Measurements from ENCODE around the gene SLC22A23.

The SLC22A23 gene

DNA sequence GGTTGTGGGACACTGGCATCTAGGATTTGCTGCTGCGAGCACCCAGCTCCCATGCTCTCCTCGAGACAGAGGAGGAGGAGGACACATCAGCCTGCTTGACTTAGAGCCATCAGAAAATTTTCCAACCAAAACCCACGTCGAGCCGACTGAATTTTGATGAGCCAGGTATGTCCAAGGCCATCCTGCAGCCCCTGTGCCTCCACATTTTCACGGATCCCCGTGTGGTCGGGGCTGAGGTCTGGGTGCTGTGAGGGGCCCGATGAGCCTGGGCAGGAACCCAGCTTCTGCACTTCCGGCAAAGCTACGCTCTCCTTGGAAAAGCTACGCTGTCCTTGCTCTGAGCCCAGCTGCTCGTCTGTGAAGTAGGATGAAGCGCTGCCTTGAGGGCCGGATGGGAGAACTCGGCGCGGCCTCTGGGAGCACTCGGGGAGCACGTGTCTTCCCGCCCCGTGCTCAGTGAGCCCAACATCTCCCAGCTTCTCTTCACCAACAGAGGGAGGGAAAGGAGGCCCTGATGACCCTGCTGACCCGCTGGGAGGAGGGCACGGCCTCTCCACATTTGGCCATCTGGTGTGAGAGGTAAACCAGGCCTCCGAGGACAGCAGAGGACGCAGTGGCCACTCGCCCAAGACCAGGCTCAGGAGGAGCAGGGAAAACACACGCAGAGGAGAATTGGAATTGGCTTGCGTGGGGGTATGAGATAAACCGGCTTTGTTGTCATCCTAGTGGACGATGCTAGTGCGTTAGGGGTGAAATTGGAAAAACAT is 164.2 kb downstream of the SLC22A23 start:
- no peak overlapping the region for H3K9ac ChIP-seq (ENCODE audit: insufficient read length, low read depth)
- H3K9me3 ChIP-seq (ENCODE audit: insufficient read depth, low read length), result no peaks in the 10 kb centered on the region
- no peaks in the 10 kb centered on the region for H3K27me3 ChIP-seq (ENCODE audit: insufficient read depth, insufficient read length)
- no peak for DNase-seq (ENCODE audit: low read depth, low spot score)
- no peak for TF ChIP-seq SUZ12 (IDR thresholded peaks at IDR 0.05; ENCODE audit: extremely low read depth, insufficient read depth, insufficient read length)
- TF ChIP-seq ZNF274 (IDR thresholded peaks at IDR 0.05; ENCODE audit: low read depth, low read length), result no peak
- no peak for TF ChIP-seq YY1 (IDR thresholded peaks at IDR 0.05; ENCODE audit: insufficient read depth, insufficient read length)
- H3K4me1 ChIP-seq (ENCODE audit: insufficient read depth, insufficient read length), result no peaks in the 10 kb centered on the region
- peaks cover 27% of the 10 kb centered on the region for H3K36me3 ChIP-seq (ENCODE audit: insufficient read depth, insufficient read length, low read length)
- H3K4me3 ChIP-seq (ENCODE audit: insufficient read length, low read depth), result no peak overlapping the region

DNA sequence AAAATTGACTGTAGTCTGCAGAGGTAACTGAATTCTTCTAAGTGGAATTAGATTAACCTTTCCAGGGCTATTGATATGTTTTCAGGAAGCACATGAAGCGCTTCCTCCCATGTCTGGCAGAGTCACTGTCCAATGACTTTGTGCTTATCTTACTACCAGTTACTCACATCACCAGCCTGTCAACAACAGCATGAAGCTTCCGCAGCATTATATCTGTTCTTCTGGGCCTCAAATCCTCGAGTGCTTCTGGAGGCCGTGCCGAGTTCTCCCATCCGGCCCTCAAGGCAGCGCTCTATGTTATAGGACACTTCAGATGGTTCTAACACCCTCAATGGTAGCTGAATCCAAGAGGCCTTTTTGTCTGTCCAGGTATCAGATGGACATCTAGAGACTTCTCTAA is 164.9 kb downstream of the SLC22A23 start:
- TF ChIP-seq SUZ12 (IDR thresholded peaks at IDR 0.05; ENCODE audit: extremely low read depth, insufficient read depth, insufficient read length) (no peak), ZNF274 (IDR thresholded peaks at IDR 0.05; ENCODE audit: low read depth, low read length) (no peak), YY1 (IDR thresholded peaks at IDR 0.05; ENCODE audit: insufficient read depth, insufficient read length) (no peak)

DNA sequence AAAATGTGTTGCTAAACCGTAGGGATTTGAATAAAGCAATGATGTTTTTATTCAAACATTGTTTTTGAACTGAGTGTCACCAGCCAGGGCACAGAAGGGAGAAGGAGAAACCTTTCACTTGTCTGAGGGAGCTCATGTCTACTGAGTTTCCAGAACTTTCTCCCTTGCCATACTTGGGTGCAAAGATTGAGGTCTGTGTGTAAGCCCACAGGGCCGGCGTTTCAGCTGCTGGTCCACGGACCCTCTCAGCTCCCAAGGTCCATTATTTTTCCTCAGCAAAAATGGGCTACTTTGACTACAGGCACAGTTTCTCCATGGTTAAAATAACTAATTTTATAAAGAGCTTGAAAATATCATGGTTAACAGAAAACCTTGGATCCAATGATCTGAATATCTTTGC is 165.5 kb downstream of the SLC22A23 start:
- no peak for DNase-seq (ENCODE audit: low read depth, low spot score)
- Histone ChIP-seq H3K9ac (ENCODE audit: insufficient read length, low read depth) (no peak overlapping the region), H3K4me1 (ENCODE audit: insufficient read depth, insufficient read length) (no peaks in the 10 kb centered on the region), H3K4me3 (ENCODE audit: insufficient read length, low read depth) (no peak overlapping the region), H3K36me3 (ENCODE audit: insufficient read depth, insufficient read length, low read length) (peaks cover 22% of the 10 kb centered on the region), H3K27me3 (ENCODE audit: insufficient read depth, insufficient read length) (no peaks in the 10 kb centered on the region), H3K9me3 (ENCODE audit: insufficient read depth, low read length) (no peaks in the 10 kb centered on the region)
- TF ChIP-seq YY1 (IDR thresholded peaks at IDR 0.05; ENCODE audit: insufficient read depth, insufficient read length), result no peak
- TF ChIP-seq ZNF274 (IDR thresholded peaks at IDR 0.05; ENCODE audit: low read depth, low read length), result no peak
- no peak for TF ChIP-seq SUZ12 (IDR thresholded peaks at IDR 0.05; ENCODE audit: extremely low read depth, insufficient read depth, insufficient read length)

More for the DNA sequence above, 164.9 kb downstream of the SLC22A23 start:
- H3K4me1 ChIP-seq (ENCODE audit: insufficient read depth, insufficient read length), result no peaks in the 10 kb centered on the region
- no peak overlapping the region for H3K4me3 ChIP-seq (ENCODE audit: insufficient read length, low read depth)
- no peaks in the 10 kb centered on the region for H3K9me3 ChIP-seq (ENCODE audit: insufficient read depth, low read length)
- DNase-seq (ENCODE audit: low read depth, low spot score), result no peak
- H3K9ac ChIP-seq (ENCODE audit: insufficient read length, low read depth), result no peak overlapping the region
- peaks cover 24% of the 10 kb centered on the region for H3K36me3 ChIP-seq (ENCODE audit: insufficient read depth, insufficient read length, low read length)
- H3K27me3 ChIP-seq (ENCODE audit: insufficient read depth, insufficient read length), result no peaks in the 10 kb centered on the region

DNA sequence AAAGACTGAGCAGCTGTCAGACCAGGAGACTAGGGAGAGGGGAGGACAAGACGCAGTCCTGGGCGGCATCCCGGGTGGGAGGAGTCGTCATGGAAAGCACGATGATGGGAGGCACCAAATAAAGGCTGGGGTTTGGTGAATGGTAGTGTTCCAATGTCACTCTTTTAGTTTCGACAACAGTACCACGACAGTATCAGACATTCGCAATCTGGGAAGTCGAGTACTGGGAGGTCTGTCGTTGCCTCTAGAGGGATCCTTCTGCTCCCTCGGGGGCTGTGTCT is 166.0 kb downstream of the SLC22A23 start:
- H3K4me3 ChIP-seq (ENCODE audit: insufficient read length, low read depth), result no peak overlapping the region
- no peak for TF ChIP-seq SUZ12 (IDR thresholded peaks at IDR 0.05; ENCODE audit: extremely low read depth, insufficient read depth, insufficient read length)
- no peak for TF ChIP-seq ZNF274 (IDR thresholded peaks at IDR 0.05; ENCODE audit: low read depth, low read length)
- TF ChIP-seq YY1 (IDR thresholded peaks at IDR 0.05; ENCODE audit: insufficient read depth, insufficient read length), result no peak
- H3K36me3 ChIP-seq (ENCODE audit: insufficient read depth, insufficient read length, low read length), result peaks cover 22% of the 10 kb centered on the region
- no peak for DNase-seq (ENCODE audit: low read depth, low spot score)
- H3K27me3 ChIP-seq (ENCODE audit: insufficient read depth, insufficient read length), result no peaks in the 10 kb centered on the region
- no peaks in the 10 kb centered on the region for H3K4me1 ChIP-seq (ENCODE audit: insufficient read depth, insufficient read length)
- no peaks in the 10 kb centered on the region for H3K9me3 ChIP-seq (ENCODE audit: insufficient read depth, low read length)
- no peak overlapping the region for H3K9ac ChIP-seq (ENCODE audit: insufficient read length, low read depth)

DNA sequence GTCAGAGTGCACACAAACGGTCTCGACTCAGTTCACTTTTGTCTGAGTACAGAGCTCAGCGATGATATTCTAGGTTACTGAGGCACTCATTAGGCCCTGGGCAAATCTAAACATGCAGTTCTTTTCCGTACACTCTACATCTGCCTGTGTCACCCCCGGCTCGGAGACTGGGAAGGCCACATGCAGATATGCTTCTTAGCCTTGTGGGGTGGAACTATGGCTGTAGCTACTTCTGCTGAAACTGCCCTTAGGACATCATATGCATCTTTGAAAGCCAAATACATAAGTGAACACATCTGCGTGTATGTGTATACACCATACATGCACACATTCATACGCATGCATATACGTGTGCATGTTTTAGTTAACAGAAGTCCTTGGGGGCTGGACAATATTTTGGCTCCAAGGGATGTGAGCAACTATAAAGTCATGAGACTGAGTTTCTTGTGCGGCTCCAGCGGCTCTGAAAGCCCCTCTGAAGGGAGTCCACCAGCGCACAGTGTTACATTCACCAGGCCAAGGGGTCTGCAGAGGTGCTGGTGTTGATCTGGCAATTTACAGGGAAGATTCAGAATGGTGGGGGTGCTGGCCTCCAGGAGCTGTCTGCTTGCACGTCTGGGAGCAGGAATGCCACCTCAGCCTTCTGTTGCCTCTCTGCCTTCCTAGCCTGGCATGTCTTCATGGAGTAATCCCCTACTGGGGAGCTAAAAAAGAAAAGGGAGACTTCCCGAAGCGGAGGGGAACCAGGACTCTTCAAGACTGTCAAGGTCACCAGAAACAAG is 166.5 kb downstream of the SLC22A23 start:
- DNase-seq (ENCODE audit: low read depth, low spot score), result no peak
- Histone ChIP-seq H3K27me3 (ENCODE audit: insufficient read depth, insufficient read length) (no peaks in the 10 kb centered on the region), H3K36me3 (ENCODE audit: insufficient read depth, insufficient read length, low read length) (peaks cover 22% of the 10 kb centered on the region), H3K9me3 (ENCODE audit: insufficient read depth, low read length) (no peaks in the 10 kb centered on the region), H3K4me3 (ENCODE audit: insufficient read length, low read depth) (no peak overlapping the region), H3K4me1 (ENCODE audit: insufficient read depth, insufficient read length) (no peaks in the 10 kb centered on the region), H3K9ac (ENCODE audit: insufficient read length, low read depth) (no peak overlapping the region)
- no peak for TF ChIP-seq SUZ12 (IDR thresholded peaks at IDR 0.05; ENCODE audit: extremely low read depth, insufficient read depth, insufficient read length)
- no peak for TF ChIP-seq YY1 (IDR thresholded peaks at IDR 0.05; ENCODE audit: insufficient read depth, insufficient read length)
- no peak for TF ChIP-seq ZNF274 (IDR thresholded peaks at IDR 0.05; ENCODE audit: low read depth, low read length)

DNA sequence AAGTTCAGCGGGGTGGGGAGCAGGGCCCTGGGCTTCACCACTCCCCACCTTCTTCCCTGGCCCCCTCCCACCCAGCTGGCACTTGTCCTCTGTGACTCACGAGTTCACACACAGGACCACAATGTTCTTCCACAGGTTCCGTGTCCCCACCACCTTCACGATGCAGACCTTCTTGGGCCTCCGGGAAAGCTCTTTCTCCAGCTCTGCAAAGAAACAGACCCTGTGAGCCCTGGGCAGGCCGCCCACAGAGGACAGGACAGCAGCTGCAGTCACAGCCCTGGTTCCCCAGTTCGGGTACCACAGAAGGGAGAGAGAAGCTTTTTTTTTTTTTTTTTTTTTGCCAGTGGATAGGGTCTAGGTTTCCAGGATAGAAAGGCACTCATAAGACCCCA is 167.2 kb downstream of the SLC22A23 start:
- Histone ChIP-seq H3K36me3 (ENCODE audit: insufficient read depth, insufficient read length, low read length) (peaks cover 23% of the 10 kb centered on the region), H3K9me3 (ENCODE audit: insufficient read depth, low read length) (no peaks in the 10 kb centered on the region), H3K9ac (ENCODE audit: insufficient read length, low read depth) (no peak overlapping the region), H3K4me3 (ENCODE audit: insufficient read length, low read depth) (no peak overlapping the region), H3K4me1 (ENCODE audit: insufficient read depth, insufficient read length) (no peaks in the 10 kb centered on the region), H3K27me3 (ENCODE audit: insufficient read depth, insufficient read length) (no peaks in the 10 kb centered on the region)
- TF ChIP-seq ZNF274 (IDR thresholded peaks at IDR 0.05; ENCODE audit: low read depth, low read length) (no peak), SUZ12 (IDR thresholded peaks at IDR 0.05; ENCODE audit: extremely low read depth, insufficient read depth, insufficient read length) (no peak), YY1 (IDR thresholded peaks at IDR 0.05; ENCODE audit: insufficient read depth, insufficient read length) (no peak)
- no peak for DNase-seq (ENCODE audit: low read depth, low spot score)
